Panc1 (cell line): ENCODE results near the gene COL4A1. TPM values are rescaled to one million over a fixed set of nuclear protein-coding genes. Genes with fewer than 3 reads are reported as not detected.

ENCODE experiments used
- ATAC-seq: fragments of 200-7000 bp; cut with Tn5 transposase; 2 replicates; pipeline ENCODE4 v1.9.1; 2020; ENCODE audit warnings: mild to moderate bottlenecking, moderate library complexity
- BruUV-seq: library from RNA; stranded (reverse); fragments of 400-500 nt; replicated peaks from 2 replicates; lab custom pipeline; 2021; lab: Mats Ljungman, UMichigan
- CTCF ChIA-PET: fragments of 300-600 bp; sonication (Branson Sonifier 250); formaldehyde crosslinking; loops from one replicate; lab custom pipeline; 2022; ENCODE audit warnings: antibody characterized with exemption; lab: Charles Lee
- POLR2A ChIA-PET: fragments of 300-600 bp; sonication (Branson Sonifier 250); formaldehyde crosslinking; loops from one replicate; lab custom pipeline; 2022; ENCODE audit warnings: antibody characterized with exemption; lab: Charles Lee
- DNase-seq: peaks from one replicate; pipeline ENCODE4 v3.0.0-alpha.2; 2010; ENCODE audit warnings: low read depth, low spot score
- H3K27ac ChIP-seq: 2 replicates; pipeline ENCODE4 v1.5.1; 2011; ENCODE audit warnings: mild to moderate bottlenecking, low read length, inconsistent platforms
- H3K27me3 ChIP-seq: fragments of 200-500 bp; sonication (Bioruptor generic); 2 replicates; pipeline ENCODE4 v1.6.0; 2014; ENCODE audit warnings: low read length, inconsistent platforms; ENCODE audit not compliant: control insufficient read depth, insufficient read depth
- H3K36me3 ChIP-seq: fragments of 200-500 bp; sonication (Bioruptor generic); 2 replicates; pipeline ENCODE4 v1.5.1; 2014; ENCODE audit warnings: inconsistent platforms, mild to moderate bottlenecking, low read length, moderate library complexity; ENCODE audit not compliant: control insufficient read depth, insufficient read depth
- H3K4me1 ChIP-seq: 2 replicates; pipeline ENCODE4 v1.5.1; 2011; ENCODE audit warnings: inconsistent platforms, mild to moderate bottlenecking, low read length, moderate library complexity; ENCODE audit not compliant: control insufficient read depth, insufficient read depth
- H3K4me3 ChIP-seq, 2 experiments: 2 replicates each; pipeline ENCODE4 v1.5.1; 2011 to 2012; ENCODE audit warnings: low read depth in 2 of 2, low read length in 2 of 2, mild to moderate bottlenecking in 2 of 2, inconsistent platforms in 1 of 2, moderate library complexity in 1 of 2
- H3K9me3 ChIP-seq: fragments of 200-500 bp; sonication (Bioruptor generic); 2 replicates; pipeline ENCODE4 v1.5.1; 2014; ENCODE audit warnings: low read depth, mild to moderate bottlenecking, inconsistent platforms, low read length, moderate library complexity; ENCODE audit not compliant: control insufficient read depth, insufficient read depth
- POLR2AphosphoS5 ChIP-seq: IDR thresholded peaks from 2 replicates; pipeline ENCODE4 v1.6.1; 2012; ENCODE audit warnings: mild to moderate bottlenecking, low read depth, low read length, moderate library complexity
- SIN3A ChIP-seq: IDR thresholded peaks from 2 replicates; pipeline ENCODE4 v1.6.1; 2012; ENCODE audit warnings: low read depth, mild to moderate bottlenecking, low read length, moderate library complexity, borderline replicate concordance; ENCODE audit not compliant: insufficient read depth
- TCF7L2 ChIP-seq: IDR thresholded peaks from 2 replicates; pipeline ENCODE4 v1.6.1; 2011; ENCODE audit warnings: mild to moderate bottlenecking, low read depth, low read length, inconsistent platforms
- in situ Hi-C: cut with HindIII; loops from 2 replicates; pipeline ENCODE4 v1.10.0; 2016; ENCODE audit warnings: low sequenced_read_pairs, low pct_unique_long_range_greater_than_20kb
- intact Hi-C: fragments of 100-400 bp; cut with micrococcal nuclease; formaldehyde crosslinking; loops from one replicate; pipeline ENCODE4 v1.10.0; 2022; ENCODE audit not compliant: unreplicated experiment
- total RNA-seq: library from RNA; stranded (reverse); gene quantifications from one replicate; pipeline ENCODE4 v1.2.1, GENCODE V29; 2021; ENCODE audit not compliant: unreplicated experiment
- TF ChIP-seq, protein P1 (sequence below): fragments of 450-650 bp; IDR thresholded peaks from 2 replicates; pipeline ENCODE4 v1.5.1; 2017; ENCODE audit warnings: mild to moderate bottlenecking
- TF ChIP-seq, protein P2 (sequence below), 2 experiments: IDR thresholded peaks; 2 replicates each; pipeline ENCODE4 v1.6.1; 2011 to 2012; ENCODE audit warnings: low read depth in 2 of 2, control low read depth in 1 of 2, low read length in 1 of 2, mild to moderate bottlenecking in 1 of 2, moderate library complexity in 1 of 2; ENCODE audit not compliant: insufficient read depth in 1 of 2

COL4A1 gene
- total RNA-seq, 1 experiment from 2014 or later = 1.1 TPM

DNA sequence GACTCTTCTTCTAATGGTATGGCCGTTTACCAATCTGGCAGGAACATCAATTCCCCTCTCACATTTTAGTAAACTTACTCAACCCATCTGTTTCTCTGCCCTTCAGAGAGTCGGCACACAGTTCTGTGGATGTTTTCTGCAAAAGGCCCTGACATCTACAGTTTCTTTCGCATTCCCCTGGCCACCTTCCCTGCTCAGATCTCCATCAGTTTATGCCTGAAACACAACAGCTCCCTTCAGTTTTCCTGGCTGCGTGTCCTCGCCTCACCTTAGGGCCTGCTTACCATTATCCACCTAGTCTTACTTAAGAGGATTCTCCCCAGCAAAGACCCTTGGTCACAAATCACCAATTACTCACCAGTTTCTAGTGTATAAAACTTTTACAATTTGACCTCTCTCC lies 25.2 kb downstream of the COL4A1 start:
- DNase-seq = no peak
- no peaks in the 10 kb centered on the region for H3K36me3 ChIP-seq
- H3K27ac ChIP-seq = no peak overlapping the region
- POLR2A ChIA-PET = no interaction called here
- TF ChIP-seq, protein P1, sequence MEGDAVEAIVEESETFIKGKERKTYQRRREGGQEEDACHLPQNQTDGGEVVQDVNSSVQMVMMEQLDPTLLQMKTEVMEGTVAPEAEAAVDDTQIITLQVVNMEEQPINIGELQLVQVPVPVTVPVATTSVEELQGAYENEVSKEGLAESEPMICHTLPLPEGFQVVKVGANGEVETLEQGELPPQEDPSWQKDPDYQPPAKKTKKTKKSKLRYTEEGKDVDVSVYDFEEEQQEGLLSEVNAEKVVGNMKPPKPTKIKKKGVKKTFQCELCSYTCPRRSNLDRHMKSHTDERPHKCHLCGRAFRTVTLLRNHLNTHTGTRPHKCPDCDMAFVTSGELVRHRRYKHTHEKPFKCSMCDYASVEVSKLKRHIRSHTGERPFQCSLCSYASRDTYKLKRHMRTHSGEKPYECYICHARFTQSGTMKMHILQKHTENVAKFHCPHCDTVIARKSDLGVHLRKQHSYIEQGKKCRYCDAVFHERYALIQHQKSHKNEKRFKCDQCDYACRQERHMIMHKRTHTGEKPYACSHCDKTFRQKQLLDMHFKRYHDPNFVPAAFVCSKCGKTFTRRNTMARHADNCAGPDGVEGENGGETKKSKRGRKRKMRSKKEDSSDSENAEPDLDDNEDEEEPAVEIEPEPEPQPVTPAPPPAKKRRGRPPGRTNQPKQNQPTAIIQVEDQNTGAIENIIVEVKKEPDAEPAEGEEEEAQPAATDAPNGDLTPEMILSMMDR = no peak
- TF ChIP-seq TCF7L2 = no peak
- TF ChIP-seq, protein P2, sequence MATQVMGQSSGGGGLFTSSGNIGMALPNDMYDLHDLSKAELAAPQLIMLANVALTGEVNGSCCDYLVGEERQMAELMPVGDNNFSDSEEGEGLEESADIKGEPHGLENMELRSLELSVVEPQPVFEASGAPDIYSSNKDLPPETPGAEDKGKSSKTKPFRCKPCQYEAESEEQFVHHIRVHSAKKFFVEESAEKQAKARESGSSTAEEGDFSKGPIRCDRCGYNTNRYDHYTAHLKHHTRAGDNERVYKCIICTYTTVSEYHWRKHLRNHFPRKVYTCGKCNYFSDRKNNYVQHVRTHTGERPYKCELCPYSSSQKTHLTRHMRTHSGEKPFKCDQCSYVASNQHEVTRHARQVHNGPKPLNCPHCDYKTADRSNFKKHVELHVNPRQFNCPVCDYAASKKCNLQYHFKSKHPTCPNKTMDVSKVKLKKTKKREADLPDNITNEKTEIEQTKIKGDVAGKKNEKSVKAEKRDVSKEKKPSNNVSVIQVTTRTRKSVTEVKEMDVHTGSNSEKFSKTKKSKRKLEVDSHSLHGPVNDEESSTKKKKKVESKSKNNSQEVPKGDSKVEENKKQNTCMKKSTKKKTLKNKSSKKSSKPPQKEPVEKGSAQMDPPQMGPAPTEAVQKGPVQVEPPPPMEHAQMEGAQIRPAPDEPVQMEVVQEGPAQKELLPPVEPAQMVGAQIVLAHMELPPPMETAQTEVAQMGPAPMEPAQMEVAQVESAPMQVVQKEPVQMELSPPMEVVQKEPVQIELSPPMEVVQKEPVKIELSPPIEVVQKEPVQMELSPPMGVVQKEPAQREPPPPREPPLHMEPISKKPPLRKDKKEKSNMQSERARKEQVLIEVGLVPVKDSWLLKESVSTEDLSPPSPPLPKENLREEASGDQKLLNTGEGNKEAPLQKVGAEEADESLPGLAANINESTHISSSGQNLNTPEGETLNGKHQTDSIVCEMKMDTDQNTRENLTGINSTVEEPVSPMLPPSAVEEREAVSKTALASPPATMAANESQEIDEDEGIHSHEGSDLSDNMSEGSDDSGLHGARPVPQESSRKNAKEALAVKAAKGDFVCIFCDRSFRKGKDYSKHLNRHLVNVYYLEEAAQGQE (IDR thresholded peaks at IDR 0.05; ENCODE audit: insufficient read depth in 1 of 2, low read depth in 2 of 2, low read length in 1 of 2) = no peak
- no peak for TF ChIP-seq SIN3A
- no peak for TF ChIP-seq POLR2AphosphoS5
- H3K27me3 ChIP-seq = peaks cover 2% of the 10 kb centered on the region; the same call in 1 of the 2 replicates
- intact Hi-C loops (no loop called here), in situ Hi-C loops (no loop called here)
- CTCF ChIA-PET = interaction anchor here (0.7 kb wide), 1 partner anchor 32 kb away, joined by 3 read pairs; no protein-coding TSS in a partner anchor
- BruUV-seq = no TSS peak
- no peaks in the 10 kb centered on the region for H3K4me1 ChIP-seq
- H3K9me3 ChIP-seq = no peaks in the 10 kb centered on the region
- no peak for ATAC-seq
- H3K4me3 ChIP-seq = no peak overlapping the region

- Histone ChIP-seq H3K9me3 (no peaks in the 10 kb centered on the region), H3K27me3 (peaks cover 2% of the 10 kb centered on the region; the same call in 1 of the 2 replicates), H3K27ac (no peak overlapping the region), H3K4me3 (no peak overlapping the region), H3K4me1 (no peaks in the 10 kb centered on the region), H3K36me3 (no peaks in the 10 kb centered on the region)
- intact Hi-C loops (no loop called here), in situ Hi-C loops (no loop called here)
- ChIA-PET CTCF (interaction anchor here (0.7 kb wide), 1 partner anchor 31 kb away, joined by 3 read pairs; no protein-coding TSS in a partner anchor), POLR2A (no interaction called here)
- ATAC-seq (no peak), DNase-seq (no peak)
- TF ChIP-seq, protein P2 (IDR thresholded peaks at IDR 0.05; ENCODE audit: insufficient read depth in 1 of 2, low read depth in 2 of 2, low read length in 1 of 2) = no peak
- no TSS peak for BruUV-seq
Measured at GRCh38 chr13:110280985-110281688, 25.8 kb downstream of the COL4A1 start.
